ENCODE results near the gene NRDC.

NRDC gene

DNA sequence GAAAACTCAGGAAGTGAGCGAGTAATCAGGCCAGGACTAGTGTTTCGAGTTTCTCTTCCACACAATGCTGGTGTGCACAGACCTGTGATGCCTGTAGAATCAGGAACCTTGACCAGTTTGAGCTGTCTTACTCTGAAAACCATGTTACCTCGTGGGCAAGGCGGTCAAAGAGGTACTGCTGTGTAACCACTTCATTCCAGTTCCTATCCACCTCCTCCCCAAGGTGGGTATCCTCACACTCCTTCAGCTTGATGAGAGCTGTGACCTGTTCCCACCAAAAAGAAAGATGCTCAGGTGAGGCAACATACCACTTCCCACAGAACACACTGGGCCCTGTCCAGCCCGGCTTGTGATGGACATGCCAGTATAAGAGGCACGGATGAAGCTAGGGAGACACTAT is 88.1 kb downstream of the NRDC start:
- H3K14ac ChIP-seq (ENCODE audit: low read length in 2 of 2), result no peak overlapping the region
- no peak overlapping the region for H4K8ac ChIP-seq (ENCODE audit: low read length)
- no peak overlapping the region for H3K9ac ChIP-seq (ENCODE audit: low read length)
- no peak overlapping the region for H3K27ac ChIP-seq (ENCODE audit: low read length, poor library complexity, severe bottlenecking)
- no peak overlapping the region for H3K4ac ChIP-seq (ENCODE audit: low read depth in 1 of 2, low read length in 2 of 2)
- H2BK12ac ChIP-seq (ENCODE audit: low read length in 2 of 2), result no peak overlapping the region
- H3K4me2 ChIP-seq (ENCODE audit: low read length, poor library complexity, severe bottlenecking), result no peak overlapping the region
- 95% methylated on average over 6 of the region's 6 CpGs for whole genome bisulfite sequencing
- no peak overlapping the region for H2BK15ac ChIP-seq (ENCODE audit: low read depth, poor library complexity, severe bottlenecking)
- no peak for DNase-seq
- H3K36me3 ChIP-seq (ENCODE audit: control insufficient read depth in 1 of 2, insufficient read depth in 2 of 2, low read depth in 1 of 2, low read length in 2 of 2), result peaks cover 38 to 100% of the 10 kb centered on the region in 2 experiments
- no peaks in the 10 kb centered on the region for H3K27me3 ChIP-seq (ENCODE audit: control insufficient read depth in 1 of 2, insufficient read depth in 1 of 2, low read length in 2 of 2)
- H2AFZ ChIP-seq (ENCODE audit: low read depth, low read length), result no peak overlapping the region
- no peak overlapping the region for H3K18ac ChIP-seq (ENCODE audit: low read depth in 1 of 2, low read length in 2 of 2)
- H2BK5ac ChIP-seq (ENCODE audit: low read depth, low read length, poor library complexity, severe bottlenecking), result no peak overlapping the region
- peaks cover 10% of the 10 kb centered on the region for H3K79me1 ChIP-seq (replicated peaks; ENCODE audit: low read length, poor library complexity, severe bottlenecking)
- peaks cover 2% of the 10 kb centered on the region for H3K4me1 ChIP-seq (ENCODE audit: control insufficient read depth, insufficient read depth, low read depth, low read length)
- H2BK120ac ChIP-seq (ENCODE audit: low read depth, low read length), result no peak overlapping the region
- H4K91ac ChIP-seq (ENCODE audit: low read length), result no peak overlapping the region
- H3K23ac ChIP-seq (ENCODE audit: low read length in 2 of 2), result no peak overlapping the region
- no peak overlapping the region for H2AK5ac ChIP-seq (ENCODE audit: low read length, severe bottlenecking)
- no peak overlapping the region for H3K4me3 ChIP-seq (ENCODE audit: insufficient read depth in 1 of 2, low read depth in 1 of 2, low read length in 2 of 2)
- H3K9me3 ChIP-seq (ENCODE audit: control insufficient read depth, low read length), result no peaks in the 10 kb centered on the region

DNA sequence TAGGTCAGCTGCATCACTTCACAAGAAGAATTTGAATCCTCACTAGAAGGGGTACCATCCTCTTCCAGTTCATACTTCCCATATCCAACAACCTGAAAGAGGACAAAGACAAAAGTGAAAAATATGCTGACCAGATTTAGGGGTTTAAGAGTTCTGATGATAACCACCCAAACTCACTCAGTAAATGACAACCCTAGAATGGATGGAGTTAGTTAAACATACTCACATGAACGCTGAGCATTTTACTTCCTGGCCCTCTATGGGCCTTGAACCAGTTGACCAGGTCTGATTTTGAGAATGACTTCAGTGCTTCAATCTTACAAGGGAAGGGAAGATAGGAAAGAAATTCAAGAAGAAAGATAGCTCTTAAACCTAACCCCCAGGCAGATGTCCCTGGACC is 89.2 kb downstream of the NRDC start:
- Histone ChIP-seq H2AFZ (ENCODE audit: low read depth, low read length) (no peak overlapping the region), H4K8ac (ENCODE audit: low read length) (no peak overlapping the region), H3K9me3 (ENCODE audit: control insufficient read depth, low read length) (no peaks in the 10 kb centered on the region), H3K4me3 (ENCODE audit: insufficient read depth in 1 of 2, low read depth in 1 of 2, low read length in 2 of 2) (no peak overlapping the region), H3K14ac (ENCODE audit: low read length in 2 of 2) (no peak overlapping the region), H3K18ac (ENCODE audit: low read depth in 1 of 2, low read length in 2 of 2) (no peak overlapping the region), H3K23ac (ENCODE audit: low read length in 2 of 2) (no peak overlapping the region), H2BK15ac (ENCODE audit: low read depth, poor library complexity, severe bottlenecking) (no peak overlapping the region), H3K36me3 (ENCODE audit: control insufficient read depth in 1 of 2, insufficient read depth in 2 of 2, low read depth in 1 of 2, low read length in 2 of 2) (peaks cover 44 to 100% of the 10 kb centered on the region in 2 experiments), H2BK120ac (ENCODE audit: low read depth, low read length) (no peak overlapping the region), H4K91ac (ENCODE audit: low read length) (no peak overlapping the region), H3K9ac (ENCODE audit: low read length) (no peak overlapping the region), H3K4me1 (ENCODE audit: control insufficient read depth, insufficient read depth, low read depth, low read length) (peaks cover 1% of the 10 kb centered on the region), H2BK5ac (ENCODE audit: low read depth, low read length, poor library complexity, severe bottlenecking) (no peak overlapping the region), H3K27ac (ENCODE audit: low read length, poor library complexity, severe bottlenecking) (no peak overlapping the region), H3K4me2 (ENCODE audit: low read length, poor library complexity, severe bottlenecking) (no peak overlapping the region), H3K27me3 (ENCODE audit: control insufficient read depth in 1 of 2, insufficient read depth in 1 of 2, low read length in 2 of 2) (no peaks in the 10 kb centered on the region), H3K4ac (ENCODE audit: low read depth in 1 of 2, low read length in 2 of 2) (no peak overlapping the region), H2BK12ac (ENCODE audit: low read length in 2 of 2) (no peak overlapping the region), H2AK5ac (ENCODE audit: low read length, severe bottlenecking) (no peak overlapping the region), H3K79me1 (replicated peaks; ENCODE audit: low read length, poor library complexity, severe bottlenecking) (peaks cover 7% of the 10 kb centered on the region)
- no peak for DNase-seq
- 91% methylated on average over 1 of the region's 1 CpG for WGBS

DNA sequence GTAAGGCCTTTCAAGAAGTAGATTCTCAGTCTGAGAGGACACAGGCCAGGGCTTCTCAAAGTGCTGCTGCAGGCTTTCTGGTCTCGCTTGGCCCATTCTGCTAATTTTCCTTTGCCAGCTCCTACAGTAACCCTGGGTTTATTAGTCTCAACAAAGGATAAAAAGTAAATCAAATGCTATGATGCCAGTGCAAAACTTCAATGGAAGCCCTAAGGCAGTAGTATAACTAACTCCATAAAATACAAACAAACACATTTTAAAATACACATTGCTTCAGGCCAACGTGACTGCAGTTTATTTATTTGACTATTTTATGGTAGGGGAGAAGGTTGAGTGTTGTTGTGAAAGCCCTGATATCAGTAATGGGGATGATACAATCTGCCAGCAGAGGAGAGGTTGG is 89.6 kb downstream of the NRDC start:
- H2AFZ ChIP-seq (ENCODE audit: low read depth, low read length), result no peak overlapping the region
- no peaks in the 10 kb centered on the region for H3K27me3 ChIP-seq (ENCODE audit: control insufficient read depth in 1 of 2, insufficient read depth in 1 of 2, low read length in 2 of 2)
- H3K23ac ChIP-seq (ENCODE audit: low read length in 2 of 2), result no peak overlapping the region
- no peak for DNase-seq
- H3K27ac ChIP-seq (ENCODE audit: low read length, poor library complexity, severe bottlenecking), result no peak overlapping the region
- H3K79me1 ChIP-seq (replicated peaks; ENCODE audit: low read length, poor library complexity, severe bottlenecking), result peaks cover 5% of the 10 kb centered on the region
- no peak overlapping the region for H2BK12ac ChIP-seq (ENCODE audit: low read length in 2 of 2)
- H3K4me2 ChIP-seq (ENCODE audit: low read length, poor library complexity, severe bottlenecking), result no peak overlapping the region
- no peak overlapping the region for H3K4me3 ChIP-seq (ENCODE audit: insufficient read depth in 1 of 2, low read depth in 1 of 2, low read length in 2 of 2)
- H3K4ac ChIP-seq (ENCODE audit: low read depth in 1 of 2, low read length in 2 of 2), result no peak overlapping the region
- no peaks in the 10 kb centered on the region for H3K4me1 ChIP-seq (ENCODE audit: control insufficient read depth, insufficient read depth, low read depth, low read length)
- H2AK5ac ChIP-seq (ENCODE audit: low read length, severe bottlenecking), result no peak overlapping the region
- no peak overlapping the region for H4K91ac ChIP-seq (ENCODE audit: low read length)
- no peak overlapping the region for H2BK15ac ChIP-seq (ENCODE audit: low read depth, poor library complexity, severe bottlenecking)
- H4K8ac ChIP-seq (ENCODE audit: low read length), result no peak overlapping the region
- no peak overlapping the region for H2BK120ac ChIP-seq (ENCODE audit: low read depth, low read length)
- H3K18ac ChIP-seq (ENCODE audit: low read depth in 1 of 2, low read length in 2 of 2), result no peak overlapping the region
- H2BK5ac ChIP-seq (ENCODE audit: low read depth, low read length, poor library complexity, severe bottlenecking), result no peak overlapping the region
- H3K9me3 ChIP-seq (ENCODE audit: control insufficient read depth, low read length), result no peaks in the 10 kb centered on the region
- H3K9ac ChIP-seq (ENCODE audit: low read length), result no peak overlapping the region
- H3K36me3 ChIP-seq (ENCODE audit: control insufficient read depth in 1 of 2, insufficient read depth in 2 of 2, low read depth in 1 of 2, low read length in 2 of 2), result peaks cover 41 to 100% of the 10 kb centered on the region in 2 experiments
- H3K14ac ChIP-seq (ENCODE audit: low read length in 2 of 2), result no peak overlapping the region
- no CpG with 5 or more reads among the region's 2 CpGs for WGBS

DNA sequence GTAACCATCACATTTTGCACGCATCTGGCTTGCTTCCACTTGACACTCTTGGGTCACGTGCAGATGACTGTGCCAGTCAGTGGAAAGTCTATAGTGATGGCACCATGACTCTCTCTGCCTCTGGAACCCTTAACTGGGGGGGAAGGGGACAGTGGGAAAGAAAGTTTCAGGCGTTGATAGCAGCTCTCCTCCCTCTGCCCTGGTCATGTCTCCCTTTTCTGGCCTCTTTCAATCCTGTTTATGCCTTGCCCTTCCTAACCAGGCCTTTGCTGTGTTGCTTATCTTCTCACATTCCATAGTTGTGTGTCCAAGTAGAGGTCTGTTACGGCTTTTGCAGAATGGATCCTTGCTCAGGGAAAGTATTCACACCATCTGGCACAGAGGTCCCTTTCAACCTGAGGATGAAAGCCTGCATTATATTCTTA is 93.5 kb downstream of the NRDC start:
- Histone ChIP-seq H3K18ac (ENCODE audit: low read depth in 1 of 2, low read length in 2 of 2) (no peak overlapping the region), H4K91ac (ENCODE audit: low read length) (no peak overlapping the region), H3K14ac (ENCODE audit: low read length in 2 of 2) (no peak overlapping the region), H3K27ac (ENCODE audit: low read length, poor library complexity, severe bottlenecking) (no peak overlapping the region), H3K9me3 (ENCODE audit: control insufficient read depth, low read length) (no peaks in the 10 kb centered on the region), H2AFZ (ENCODE audit: low read depth, low read length) (no peak overlapping the region), H2BK120ac (ENCODE audit: low read depth, low read length) (no peak overlapping the region), H2AK5ac (ENCODE audit: low read length, severe bottlenecking) (no peak overlapping the region), H3K4me2 (ENCODE audit: low read length, poor library complexity, severe bottlenecking) (no peak overlapping the region), H3K27me3 (ENCODE audit: control insufficient read depth in 1 of 2, insufficient read depth in 1 of 2, low read length in 2 of 2) (no peaks in the 10 kb centered on the region), H3K36me3 (ENCODE audit: control insufficient read depth in 1 of 2, insufficient read depth in 2 of 2, low read depth in 1 of 2, low read length in 2 of 2) (peaks cover 19 to 89% of the 10 kb centered on the region in 2 experiments), H2BK15ac (ENCODE audit: low read depth, poor library complexity, severe bottlenecking) (no peak overlapping the region), H3K4me1 (ENCODE audit: control insufficient read depth, insufficient read depth, low read depth, low read length) (no peaks in the 10 kb centered on the region), H3K4ac (ENCODE audit: low read depth in 1 of 2, low read length in 2 of 2) (no peak overlapping the region), H3K23ac (ENCODE audit: low read length in 2 of 2) (no peak overlapping the region), H4K8ac (ENCODE audit: low read length) (peak overlapping the region; percentile 10), H3K4me3 (ENCODE audit: insufficient read depth in 1 of 2, low read depth in 1 of 2, low read length in 2 of 2) (no peak overlapping the region), H3K9ac (ENCODE audit: low read length) (no peak overlapping the region), H3K79me1 (replicated peaks; ENCODE audit: low read length, poor library complexity, severe bottlenecking) (peaks cover 1% of the 10 kb centered on the region), H2BK5ac (ENCODE audit: low read depth, low read length, poor library complexity, severe bottlenecking) (no peak overlapping the region), H2BK12ac (ENCODE audit: low read length in 2 of 2) (no peak overlapping the region)
- 84% methylated on average over 3 of the region's 4 CpGs for WGBS
- DNase-seq, result peak; percentile 59

All from mesenchymal stem cell (in vitro differentiated cells and primary cell).